NCI-H1436 treated with DMSO at 0.1 percent for 48 hours (cell line): ENCODE data around the gene C8G.

Source experiments
- DNase-seq: peaks from one replicate; lab custom pipeline; 2025; lab: John Stamatoyannopoulos, UW

C8G gene

DNA sequence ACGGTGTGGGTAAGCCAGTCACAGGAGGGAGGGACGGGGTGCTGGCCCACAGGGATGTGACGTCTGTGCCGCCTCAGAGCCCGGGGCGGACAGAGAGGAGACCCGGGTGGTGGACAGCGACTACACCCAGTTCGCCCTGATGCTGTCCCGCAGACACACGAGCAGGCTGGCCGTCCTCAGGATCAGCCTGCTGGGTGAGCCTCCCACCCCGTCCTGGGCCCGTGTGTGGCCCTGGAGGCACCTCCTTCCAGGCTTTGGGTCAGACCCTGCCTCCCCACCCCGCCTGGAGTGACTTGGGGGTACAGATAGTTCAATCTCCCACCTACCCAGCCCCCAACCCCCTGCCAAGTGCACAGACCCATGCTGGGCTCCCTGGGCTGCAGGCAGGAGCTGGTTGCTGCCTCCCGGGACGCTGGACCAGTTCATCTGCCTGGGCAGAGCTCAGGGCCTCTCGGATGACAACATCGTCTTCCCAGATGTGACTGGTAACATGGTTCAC lies 8.8 kb downstream of the C8G start:
- no peak for DNase-seq

DNA sequence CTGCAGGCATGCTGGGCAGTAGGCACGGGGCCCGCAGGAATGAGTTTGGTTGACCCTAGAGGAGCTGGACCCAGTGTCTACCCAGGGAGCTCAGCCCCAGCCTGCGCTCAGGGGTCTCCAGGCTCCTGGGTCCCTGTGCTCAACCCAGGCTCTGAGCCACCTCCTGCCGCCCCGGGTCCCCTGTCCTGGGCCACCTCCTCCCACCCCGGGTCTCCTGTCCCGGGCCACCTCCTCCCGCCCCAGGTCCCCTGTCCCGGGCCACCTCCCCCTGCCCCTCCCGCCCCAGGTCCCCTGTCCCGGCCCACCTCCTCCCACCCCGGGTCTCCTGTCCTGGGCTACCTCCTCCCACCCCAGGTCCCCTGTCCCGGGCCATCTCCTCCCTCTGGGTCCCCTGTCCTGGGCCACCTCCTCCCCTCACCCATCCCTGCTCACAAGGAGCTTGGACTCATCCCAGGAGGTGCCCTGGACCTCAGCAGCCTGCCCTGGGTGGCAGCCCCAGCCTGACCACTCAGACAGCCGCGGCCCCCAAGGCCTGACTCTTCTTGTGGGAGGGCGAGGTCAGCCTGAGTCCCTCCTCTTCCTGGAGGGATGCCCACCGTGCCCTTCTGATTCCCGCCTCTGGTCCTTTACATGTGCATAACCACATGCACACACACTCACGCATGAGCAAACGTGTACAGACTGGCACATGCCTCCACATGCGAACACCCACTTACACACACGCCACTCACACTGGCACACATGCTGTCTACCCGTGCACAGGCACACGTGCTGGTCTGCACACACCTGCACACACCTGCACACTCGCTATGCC lies 9.4 kb downstream of the C8G start:
- no peak for DNase-seq

DNA sequence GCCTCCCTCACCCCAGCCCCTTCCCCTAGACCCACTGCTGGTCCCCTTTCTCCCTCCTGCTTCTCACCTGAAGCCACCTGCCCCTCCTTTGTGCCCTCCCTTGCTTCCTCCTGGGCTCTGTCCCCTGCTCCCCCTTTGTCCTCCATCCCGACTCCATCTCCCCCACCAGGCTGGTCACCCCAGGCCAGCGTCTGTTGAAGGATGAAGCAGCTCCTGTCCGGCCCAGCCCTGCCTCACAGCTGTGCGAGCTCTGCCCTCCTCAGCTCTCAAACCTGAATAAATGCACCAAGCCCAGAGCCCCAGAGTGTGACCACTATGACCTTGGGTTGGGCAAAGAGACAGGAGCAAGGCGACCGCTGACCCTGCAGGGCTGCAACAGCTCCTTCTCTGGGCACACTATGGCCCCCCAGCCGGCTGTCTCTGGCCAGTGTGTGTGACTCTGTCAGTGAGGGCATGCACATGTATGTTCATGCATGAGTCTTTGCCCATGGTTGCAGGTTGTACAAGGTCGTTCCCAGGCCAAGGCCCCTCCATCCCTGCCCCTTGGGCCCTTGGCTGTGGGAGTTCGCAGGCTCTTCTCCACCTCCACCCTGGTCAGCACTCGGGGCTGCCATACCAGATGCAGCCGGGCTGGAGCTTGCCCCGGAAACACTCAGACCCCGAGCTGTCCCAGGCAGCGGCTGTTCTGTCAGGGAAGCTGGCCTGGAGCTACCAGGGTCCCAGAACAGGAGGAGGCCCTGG lies 10.3 kb downstream of the C8G start:
- no peak for DNase-seq

DNA sequence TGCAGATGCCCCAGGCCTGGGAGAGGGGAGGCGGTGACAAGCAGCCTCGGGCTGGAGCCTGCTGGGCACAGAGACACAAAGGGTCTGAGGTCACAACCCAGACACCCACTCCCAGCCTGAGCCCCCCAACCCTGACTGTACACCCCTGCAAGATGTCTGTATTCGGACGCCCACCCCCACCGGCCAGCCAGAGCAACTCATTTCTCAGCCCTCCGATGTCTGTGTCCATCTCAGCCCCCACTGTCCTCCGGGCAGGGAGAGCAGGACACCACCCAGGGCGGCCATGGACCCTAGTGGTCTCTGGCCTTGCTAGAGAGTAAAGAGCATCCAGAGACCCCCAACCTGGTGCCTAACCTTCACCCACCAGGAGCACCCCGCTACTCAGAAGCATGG lies 10.9 kb downstream of the C8G start:
- DNase-seq = no peak

DNA sequence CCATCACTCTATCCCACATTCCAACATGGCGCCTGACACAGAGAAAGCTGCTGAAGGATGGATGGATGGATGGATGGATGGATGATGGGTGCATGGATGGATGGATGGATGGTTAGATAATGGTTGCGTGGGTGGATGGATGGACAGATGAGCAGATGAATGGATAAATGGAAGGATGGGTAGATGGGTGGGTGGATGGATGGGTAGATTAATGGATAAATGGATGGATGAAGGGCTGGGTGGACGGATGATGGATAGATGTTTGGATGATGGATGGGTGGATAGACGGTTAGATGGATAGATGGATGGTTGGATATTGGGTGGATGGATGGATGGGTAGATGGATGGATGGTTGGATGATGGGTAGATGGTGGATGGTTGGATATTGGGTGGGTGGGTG lies 11.6 kb downstream of the C8G start:
- no peak for DNase-seq

DNA sequence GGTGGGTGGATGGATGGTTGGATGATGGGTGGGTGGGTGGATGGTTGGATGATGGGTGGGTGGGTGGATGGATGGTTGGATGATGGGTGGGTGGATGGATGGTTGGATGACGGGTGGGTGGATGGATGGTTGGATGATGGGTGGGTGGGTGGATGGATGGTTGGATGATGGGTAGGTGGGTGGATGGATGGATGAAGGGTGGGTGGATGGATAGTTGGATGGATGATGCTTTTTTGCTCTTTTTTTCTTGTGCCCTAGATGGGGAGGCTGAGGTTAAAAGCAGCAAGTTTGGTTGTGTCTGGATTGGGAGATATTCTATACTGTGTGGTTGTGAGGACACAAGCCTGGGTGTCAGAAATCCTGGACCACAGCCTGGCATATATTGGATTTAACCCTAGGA lies 12.4 kb downstream of the C8G start:
- DNase-seq = no peak

DNA sequence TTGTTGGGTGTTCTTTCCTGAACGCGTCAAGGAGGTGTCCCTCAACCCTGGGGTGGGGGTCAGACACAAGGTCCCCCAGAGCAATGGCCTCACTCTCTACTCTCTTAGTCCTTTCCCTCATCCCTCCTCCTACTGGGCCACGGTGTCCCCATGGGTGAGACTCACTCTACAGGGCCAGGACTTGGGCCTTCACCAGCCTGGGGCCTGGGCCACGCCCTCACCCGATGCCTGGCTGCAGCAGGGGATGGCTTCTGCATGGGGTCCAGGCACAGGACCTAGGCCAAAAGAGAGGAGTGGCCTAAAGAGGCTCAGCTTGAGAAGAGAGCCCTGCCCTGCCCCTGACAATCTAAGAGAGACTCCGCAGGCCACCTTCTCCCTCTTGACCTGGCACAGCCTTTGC lies 12.9 kb downstream of the C8G start:
- no peak for DNase-seq

DNA sequence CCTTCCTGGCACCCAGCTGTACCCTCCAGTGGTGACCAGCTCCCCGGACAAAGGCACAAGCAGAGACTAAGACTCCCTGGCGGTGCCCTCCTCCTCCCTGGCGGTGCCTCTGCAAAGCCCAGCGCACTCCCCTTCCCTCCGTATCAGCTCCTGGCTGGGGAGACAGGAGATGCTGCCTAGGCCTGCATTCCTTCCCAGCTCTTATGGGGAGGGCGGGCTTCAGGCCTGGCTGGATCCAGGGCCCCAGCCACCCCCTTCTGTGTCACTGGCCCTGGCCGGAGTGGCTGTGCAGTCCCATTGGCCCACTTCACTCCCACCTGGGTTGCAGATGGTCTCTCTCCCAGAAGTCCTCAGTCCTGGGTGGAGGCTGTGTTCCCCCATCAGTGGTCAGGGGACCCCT lies 13.4 kb downstream of the C8G start:
- no peak for DNase-seq

DNA sequence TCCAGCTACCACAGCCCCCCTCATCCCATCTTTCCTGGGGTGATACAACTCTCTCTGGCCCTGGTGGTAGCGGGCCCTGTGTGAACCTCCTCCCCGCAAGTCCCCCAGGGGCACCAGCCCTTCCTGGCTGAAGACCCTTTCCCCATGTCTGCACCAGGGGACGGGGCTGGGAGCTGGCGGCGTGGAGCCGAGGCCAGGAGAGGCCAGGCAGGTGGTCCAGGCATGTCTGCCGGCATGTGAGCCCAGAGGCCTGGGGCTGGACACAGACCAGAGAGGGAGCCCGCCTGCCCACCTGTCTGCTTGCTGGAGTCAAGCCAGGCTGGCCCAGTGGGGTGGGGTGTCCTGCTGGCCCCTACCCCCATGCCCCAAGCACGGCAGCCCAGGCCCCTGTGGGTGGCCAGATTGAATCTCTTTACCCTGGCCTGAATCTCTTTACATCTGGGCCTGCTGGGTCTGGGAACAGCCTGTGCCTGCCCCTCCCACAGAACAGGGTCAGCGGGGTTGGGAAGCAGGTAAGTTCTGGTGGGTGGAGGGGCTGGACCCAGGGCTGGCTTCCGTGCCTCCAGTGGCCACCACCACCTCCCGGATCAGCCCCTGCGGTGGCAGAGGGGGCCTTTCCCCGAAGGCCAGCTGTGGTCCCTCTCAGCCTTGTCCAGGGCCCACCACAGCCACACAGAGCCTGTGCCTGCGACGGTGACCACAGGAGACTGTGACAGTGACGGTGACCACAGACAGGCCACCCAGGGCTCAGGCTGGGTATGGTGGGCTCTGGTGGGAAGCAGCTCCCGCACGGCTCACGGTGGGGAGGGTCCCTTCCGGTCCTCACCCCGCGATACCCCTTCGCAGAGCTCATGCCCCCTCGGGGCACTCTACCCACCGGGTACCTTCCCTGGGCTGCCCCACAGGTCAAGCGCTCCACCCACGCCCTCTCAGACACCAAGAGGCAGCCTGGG lies 14.1 kb downstream of the C8G start:
- no peak for DNase-seq

DNA sequence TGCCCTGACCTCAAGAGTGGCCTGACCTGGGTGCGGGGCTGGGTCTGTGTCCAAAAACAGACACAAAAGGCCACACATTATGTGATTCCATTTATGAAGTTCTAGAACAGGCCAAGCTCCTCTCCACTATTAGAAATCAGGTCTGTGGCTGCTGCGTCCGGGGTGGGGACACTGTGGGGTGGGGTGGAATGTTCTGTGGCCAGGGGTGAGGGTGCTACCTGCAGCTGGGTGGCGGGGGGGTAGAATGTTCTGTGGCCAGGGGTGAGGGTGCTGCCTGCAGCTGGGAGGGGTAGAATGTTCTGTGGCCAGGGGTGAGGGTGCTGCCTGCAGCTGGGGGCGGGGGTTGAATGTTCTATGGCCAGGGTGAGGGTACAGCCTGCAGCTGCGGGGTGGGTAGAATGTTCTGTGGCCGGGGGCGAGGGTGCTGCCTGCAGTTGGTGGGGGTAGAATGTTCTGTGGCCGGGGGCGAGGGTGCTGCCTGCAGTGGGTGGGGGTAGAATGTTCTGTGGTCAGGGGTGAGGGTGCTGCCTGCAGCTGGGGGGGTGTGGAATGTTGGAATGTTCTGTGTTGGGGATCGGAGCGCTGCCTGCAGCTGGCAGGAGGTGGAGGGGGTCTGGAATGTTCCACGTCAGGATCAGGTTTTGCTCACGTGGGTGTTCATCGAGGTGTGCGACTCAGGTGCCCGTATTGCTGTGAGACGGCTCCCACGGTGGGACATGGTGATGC lies 15.3 kb downstream of the C8G start:
- no peak for DNase-seq

DNA sequence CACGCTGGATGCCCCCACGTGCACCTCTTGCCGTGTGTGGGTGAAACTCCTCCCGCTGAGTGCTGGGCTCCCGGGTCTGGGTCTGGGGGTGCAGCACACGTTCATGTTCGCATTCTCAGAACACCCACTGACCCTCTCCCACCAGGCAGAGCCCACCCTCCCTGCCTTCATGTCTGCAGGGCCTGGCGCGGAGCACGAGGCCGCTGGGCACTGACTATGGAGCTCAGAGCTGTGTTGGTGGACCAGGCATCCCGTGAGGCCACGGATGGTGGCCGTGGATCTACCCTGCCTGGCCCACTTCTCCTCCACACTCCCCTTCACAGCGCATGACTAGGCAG lies 15.9 kb downstream of the C8G start:
- no peak for DNase-seq

DNA sequence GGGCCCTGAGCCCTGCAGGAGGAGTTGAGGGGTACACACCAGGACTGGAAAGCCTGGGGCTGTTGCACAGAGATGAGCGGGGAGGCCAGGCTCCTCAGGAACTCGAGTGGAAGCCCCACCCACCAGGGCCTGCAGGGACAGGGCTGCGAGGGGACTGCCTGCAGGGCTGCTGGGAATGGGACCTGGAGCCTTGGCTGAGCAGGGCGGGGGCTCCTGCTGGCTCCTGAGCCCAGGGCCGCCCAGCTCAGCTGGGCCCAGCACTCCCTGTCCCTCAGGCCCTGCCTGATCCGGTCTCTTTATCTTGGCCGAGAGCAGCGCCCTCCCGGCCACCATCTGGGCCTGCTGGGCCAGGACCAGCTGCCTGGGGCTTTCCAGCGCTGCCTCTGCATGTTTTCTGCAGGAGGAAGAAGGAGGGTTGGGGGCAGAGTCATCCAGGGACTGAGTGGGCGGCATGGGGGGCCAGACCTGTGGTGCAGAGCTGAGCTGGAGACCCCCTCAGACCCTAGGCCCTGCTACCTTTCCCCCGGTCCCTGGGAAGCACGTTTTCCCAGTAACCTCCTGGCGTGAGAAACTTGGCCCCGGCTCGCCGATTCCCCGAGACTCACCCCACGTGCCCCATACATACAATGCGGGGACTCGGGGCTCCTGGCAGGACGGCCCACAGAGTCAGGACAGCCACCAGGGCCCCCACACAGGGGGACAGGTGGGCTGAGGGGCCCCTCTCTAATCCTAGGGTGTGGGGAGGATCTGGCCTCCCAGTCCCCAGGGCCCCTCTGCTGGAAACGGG lies 16.4 kb downstream of the C8G start:
- DNase-seq = no peak

DNA sequence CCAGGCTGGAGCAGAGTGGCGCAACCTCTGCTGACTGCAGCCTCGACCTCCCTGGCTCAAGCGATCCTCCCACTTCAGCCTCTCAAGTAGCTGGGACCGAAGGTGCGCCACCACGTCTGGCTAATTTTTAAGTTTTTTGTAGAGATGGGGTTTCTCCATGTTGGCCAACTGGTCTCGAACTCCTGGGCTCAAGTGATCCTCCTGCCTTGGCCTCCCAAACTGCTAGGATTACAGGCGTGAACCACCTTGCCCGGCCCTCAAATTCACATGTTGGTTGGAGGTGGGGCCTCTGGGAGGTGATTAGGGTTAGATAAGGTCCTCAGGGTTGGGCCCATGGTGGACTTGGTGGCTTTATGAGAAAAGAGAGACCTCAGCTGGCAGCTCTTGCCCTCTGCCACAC lies 17.1 kb downstream of the C8G start:
- DNase-seq = no peak

DNA sequence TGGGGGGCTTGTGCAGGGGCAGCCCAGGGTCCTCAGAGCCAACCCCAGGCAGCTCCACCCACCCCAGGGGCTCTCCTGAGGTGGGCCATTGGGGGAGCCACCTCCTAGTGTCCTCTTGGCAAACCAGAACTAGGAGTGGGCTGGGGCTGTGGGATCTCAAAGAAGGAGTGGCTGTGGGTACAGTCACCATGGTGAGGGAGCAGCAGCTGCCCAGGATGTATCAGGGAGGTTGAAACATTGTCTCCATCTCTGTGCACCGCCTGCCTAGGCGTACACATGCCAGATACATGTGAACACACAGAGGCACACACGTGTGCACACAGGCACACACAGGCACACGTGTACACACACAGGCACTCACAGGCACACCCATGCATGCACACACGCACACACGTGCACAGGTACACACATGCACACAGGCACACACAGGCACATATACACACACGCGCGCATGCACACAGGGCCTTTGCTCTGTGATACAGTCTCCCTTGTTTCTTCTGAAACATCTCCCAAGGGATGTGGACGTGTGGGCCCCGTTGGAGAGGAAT lies 17.7 kb downstream of the C8G start:
- DNase-seq = no peak

DNA sequence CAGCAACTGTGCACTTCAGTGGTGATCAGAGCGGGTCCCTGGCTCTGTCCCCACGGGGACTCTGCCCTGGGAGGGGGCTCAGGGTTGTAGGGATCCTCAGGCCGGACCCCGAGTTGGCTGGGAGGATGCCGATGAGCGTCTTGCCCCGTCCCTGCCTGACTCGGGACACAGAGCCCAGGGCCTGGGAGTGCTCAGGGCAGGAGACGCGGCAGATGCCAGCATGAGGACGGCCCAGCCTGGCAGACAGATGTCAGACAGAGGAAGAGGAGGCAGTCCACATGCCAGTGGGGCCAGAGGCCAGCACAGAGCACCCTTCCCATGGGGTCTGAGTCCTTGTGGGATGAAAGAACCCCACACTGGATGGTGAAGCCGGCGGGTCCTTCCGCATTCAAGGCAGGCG lies 18.3 kb downstream of the C8G start:
- DNase-seq = no peak

DNA sequence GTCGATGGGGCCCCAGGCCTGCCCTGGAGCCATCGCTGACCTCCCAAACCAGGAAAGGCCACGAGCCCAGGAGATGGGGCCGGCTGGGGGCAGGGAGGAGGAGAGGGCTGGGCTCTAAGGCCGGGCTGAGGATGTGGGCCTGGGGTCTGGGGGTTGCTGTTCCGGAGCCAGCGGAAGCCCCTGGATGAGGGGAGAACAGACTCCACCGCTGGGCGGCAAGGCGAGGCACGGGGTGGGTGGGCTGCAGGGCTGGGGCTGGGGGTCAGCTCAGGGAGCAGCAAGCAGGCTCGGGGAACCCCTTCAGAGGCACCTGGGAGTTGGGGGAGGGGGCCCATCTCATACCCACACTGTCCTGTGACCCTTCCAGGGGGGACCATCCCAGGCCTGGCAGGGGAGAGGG lies 18.7 kb downstream of the C8G start:
- DNase-seq = no peak

DNA sequence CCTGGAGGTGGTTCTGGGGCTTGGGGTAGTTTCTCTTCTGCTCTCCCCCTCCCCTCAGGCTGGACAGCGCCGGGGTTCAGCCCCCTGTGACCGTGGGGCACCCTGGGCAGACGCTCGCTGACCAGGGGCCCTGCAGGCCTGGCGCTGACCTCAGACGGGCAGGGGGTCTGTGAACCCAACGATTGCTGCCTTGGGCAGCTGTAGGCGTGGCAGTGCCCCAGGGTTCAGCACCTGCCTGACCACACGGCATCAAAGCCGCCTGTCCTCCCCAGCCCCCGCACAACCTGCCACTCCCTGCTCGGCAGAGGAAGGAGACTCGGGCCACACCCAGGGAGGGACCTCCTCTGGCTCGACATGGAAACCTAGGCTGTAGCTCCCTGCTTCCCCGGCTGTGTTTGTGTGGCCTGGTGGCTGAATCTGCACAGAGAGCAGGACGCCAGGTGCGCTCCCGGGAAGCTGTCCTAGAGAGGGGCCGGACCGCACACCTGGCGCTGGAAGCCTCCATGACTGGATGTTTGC lies 19.2 kb downstream of the C8G start:
- no peak for DNase-seq

DNA sequence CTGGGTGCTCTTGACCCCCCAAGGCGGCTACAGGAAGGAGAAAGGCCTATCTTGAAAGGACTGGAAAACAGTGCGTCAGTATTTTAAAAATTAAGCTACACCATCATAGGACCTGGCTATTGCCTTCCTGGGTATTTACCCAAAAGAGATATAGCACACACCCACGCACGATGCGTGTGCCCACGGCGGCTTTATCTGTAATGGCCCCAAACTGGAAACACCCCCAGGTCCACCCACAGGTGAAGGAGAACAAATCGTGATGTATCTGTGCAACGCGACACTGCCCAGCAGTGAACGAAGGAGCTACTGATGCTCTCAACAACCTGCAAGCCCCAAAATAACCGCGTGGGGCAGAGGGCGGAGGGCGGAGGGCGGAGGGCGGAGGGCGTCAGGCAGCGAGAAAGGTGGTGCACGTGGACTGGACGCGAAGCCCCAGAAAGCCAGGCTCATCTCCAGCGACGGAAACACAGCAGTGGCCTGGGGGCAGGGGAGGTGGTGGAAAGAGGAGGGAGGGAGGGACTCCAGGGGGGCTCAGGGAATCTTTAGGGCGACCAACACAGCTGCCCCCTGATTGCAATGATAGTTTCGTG lies 19.9 kb downstream of the C8G start:
- DNase-seq = no peak

DNA sequence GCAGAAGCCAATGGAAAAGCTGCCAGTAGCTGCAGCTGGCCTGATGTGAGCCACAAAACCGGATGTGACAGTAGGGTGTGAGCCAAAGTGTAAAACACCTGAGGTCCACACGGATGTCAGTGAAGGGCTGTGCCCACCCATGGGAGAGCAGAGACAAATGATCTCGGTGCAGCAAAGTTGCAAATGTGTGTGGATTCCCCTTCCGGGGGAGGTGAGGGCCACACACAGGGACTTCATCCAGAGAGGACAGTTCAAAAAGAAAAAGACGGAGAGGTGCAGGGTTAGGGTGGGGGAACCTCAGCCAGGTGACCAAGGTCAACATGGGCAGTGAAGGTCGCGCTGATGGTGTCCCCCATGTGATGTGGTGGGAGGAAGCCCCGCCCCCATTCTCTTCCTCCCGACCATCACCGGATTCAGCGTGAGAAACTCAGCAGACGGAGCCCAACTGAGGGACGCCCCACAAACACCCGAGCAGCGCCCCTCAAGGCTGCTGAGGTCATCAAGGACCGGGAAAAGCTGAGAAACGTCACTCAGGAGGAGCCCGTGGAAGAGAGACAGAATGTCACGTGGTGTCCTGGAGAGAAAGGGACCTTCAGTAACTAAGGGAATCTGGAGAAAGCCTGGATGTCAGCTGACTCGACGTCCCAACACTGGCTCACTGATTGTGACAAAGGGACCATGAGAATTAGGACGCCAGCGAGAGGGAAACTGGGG lies 20.9 kb downstream of the C8G start:
- no peak for DNase-seq
